ENCODE results near the gene SMAD2.
"Not testable (repeated sequence)": the region's sequence is repeated elsewhere in the genome, so short reads cannot be mapped to it uniquely, and the experiment has no call there.

SMAD2 gene

GRCh38 chr18:47970664-47971531, 40.4 kb upstream of the SMAD2 start:
- DNase-seq (ENCODE audit: low read depth): no peak
- no peak overlapping the region for H3K4me3 ChIP-seq (ENCODE audit: low read depth, low read length)
- no peak for TF ChIP-seq CTCF (conservative IDR thresholded peaks at IDR 0.05; ENCODE audit: low read depth, low read length)

DNA sequence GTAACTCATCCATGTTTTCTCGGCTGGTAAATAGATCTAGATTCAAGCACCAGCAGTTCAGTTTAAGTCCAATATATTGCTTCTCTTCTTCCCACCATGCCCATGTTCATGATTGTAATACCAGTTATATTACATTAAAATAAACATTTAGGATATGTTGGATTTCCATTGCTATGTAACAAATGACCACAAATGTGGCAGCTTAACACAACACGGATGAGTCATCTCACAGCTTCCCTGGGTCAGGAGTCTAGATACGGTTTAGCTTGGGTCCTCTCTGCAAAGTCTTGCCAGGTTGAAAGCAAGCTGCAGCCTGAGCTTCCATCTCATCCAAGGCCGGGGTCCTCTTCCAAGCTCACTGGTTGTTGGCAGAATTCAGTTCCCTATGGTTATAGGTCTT, 39.4 kb upstream of the SMAD2 start:
- TF ChIP-seq CTCF (conservative IDR thresholded peaks at IDR 0.05; ENCODE audit: low read depth, low read length): no peak
- H3K4me3 ChIP-seq (ENCODE audit: low read depth, low read length): no peak overlapping the region
- DNase-seq (ENCODE audit: low read depth): peak; percentile 61

GRCh38 chr18:47968721-47969120, 38.3 kb upstream of the SMAD2 start:
- DNase-seq (ENCODE audit: low read depth): peak; percentile 21
- TF ChIP-seq CTCF (conservative IDR thresholded peaks at IDR 0.05; ENCODE audit: low read depth, low read length): no peak
- no peak overlapping the region for H3K4me3 ChIP-seq (ENCODE audit: low read depth, low read length)

DNA sequence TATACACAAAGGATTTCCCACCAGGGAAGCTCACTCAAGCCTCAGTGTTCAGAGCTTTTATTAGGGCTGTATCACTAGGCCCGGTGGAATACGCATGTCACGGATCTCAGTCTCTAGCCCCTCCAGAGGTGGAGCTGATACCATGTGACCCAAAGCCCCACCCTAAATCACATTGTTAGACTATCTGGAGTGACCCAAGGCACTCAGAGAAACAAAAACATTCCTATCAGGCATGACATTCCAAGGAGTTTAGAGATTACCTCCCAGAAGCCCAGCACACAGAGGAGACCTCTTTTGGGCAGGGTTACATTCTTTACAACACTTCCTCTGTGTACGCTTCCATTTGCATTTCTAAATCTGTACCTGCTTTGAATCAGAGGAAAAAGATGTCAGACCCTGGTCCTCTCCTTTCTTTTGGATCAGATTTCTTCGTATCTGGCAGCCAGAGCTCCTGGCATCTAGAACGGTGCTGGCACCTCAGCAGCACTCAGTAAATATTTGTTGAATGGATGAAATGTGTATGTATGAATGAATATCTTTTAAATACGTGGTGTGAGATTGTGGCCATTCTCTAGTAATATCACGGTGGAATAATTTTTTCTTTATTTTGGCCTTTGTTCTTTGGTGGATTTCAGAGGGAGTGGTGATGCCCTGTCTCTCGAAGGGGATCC, 37.7 kb upstream of the SMAD2 start:
- peak; percentile 30 for DNase-seq (ENCODE audit: low read depth)
- no peak for TF ChIP-seq CTCF (conservative IDR thresholded peaks at IDR 0.05; ENCODE audit: low read depth, low read length)

DNA sequence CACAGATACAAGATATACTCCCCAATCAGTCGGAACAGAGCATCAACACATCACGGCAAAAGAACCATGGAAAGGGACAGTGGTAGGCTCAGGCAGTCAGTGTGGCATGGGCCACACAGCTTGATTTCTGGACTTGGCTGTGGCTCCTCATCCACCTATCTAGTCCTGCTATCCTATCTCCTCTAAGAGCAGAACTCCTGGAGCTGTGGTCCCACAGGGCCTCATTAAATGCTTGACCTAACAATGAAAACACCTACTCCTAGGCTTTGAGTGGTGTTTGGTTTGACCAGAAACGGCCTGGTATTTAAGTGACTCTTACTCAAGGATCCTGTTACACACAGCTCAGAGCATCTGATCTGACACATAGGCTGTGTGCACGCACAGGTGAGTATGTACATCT, 33.6 kb upstream of the SMAD2 start:
- no peak for DNase-seq (ENCODE audit: low read depth)
- TF ChIP-seq CTCF (conservative IDR thresholded peaks at IDR 0.05; ENCODE audit: low read depth, low read length): no peak
- no peak overlapping the region for H3K4me3 ChIP-seq (ENCODE audit: low read depth, low read length)

More for the DNA sequence above, 37.7 kb upstream of the SMAD2 start:
- H3K4me3 ChIP-seq (ENCODE audit: low read depth, low read length): no peak overlapping the region

DNA sequence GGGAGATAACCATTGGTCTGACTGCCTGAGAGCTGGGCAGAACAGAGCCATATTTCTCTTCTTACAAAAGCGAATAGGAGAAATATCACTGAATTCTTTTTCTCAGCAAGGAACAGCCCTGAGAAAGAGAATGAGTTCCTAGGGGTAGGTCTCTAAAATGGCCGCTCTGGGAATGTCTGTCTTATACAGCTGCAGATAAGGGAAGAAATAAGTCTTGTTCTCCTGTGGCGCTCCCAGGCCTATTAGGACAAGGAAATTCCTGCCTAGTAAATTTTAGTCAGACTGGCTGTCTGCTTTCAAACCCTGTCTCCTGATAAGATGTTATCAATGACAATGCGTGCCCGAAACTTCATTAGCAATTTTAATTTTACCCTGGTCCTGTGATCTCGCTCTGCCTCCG, 30.5 kb upstream of the SMAD2 start:
- not testable (repeated sequence) for H3K4me3 ChIP-seq (ENCODE audit: low read depth, low read length); DNase-seq (ENCODE audit: low read depth)

DNA sequence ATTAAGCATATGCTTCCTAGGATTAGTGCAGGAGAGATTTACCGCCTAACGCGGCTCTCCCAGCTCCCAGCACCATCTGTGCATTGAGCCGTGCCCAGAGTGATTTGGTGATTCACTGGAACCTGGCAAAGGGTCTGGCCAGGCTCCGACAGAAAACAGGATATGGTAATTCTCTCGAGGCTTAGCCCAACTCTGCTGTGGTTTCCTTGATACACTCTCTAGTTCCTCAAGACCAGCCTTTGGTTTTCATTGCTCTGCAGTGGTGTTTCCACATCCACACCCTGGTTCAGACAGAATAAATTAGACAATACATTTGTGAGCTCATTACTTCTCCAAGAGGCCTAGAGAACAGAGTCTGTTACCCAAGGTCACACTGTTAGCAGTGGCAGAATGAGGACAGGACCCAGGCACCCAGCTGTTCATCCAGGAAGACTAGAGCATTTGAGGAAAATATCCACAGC, 23.0 kb upstream of the SMAD2 start:
- H3K4me3 ChIP-seq (ENCODE audit: low read depth, low read length): no peak overlapping the region
- TF ChIP-seq CTCF (conservative IDR thresholded peaks at IDR 0.05; ENCODE audit: low read depth, low read length): no peak
- DNase-seq (ENCODE audit: low read depth): no peak

All from choroid plexus epithelial cell (primary cell).